Adrenal gland (tissue), 12 donors: ENCODE data around the gene SRGAP1. TPM values are rescaled to one million over a fixed set of nuclear protein-coding genes. Genes with fewer than 3 reads are reported as not detected.

Experiments
- DNase-seq, 7 donors: peaks; one replicate each; pipeline ENCODE4 v3.0.0-alpha.2; 2019 to 2020
- H3K27ac ChIP-seq, 5 donors: fragments of 200-600 bp; sonication (generic) in 4 of 5; 1 replicate in 3 of 5; 2 replicates in 2 of 5; pipeline versions ENCODE4 v1.5.1 to v1.8.0; 2016 to 2020; ENCODE audit warnings: mild to moderate bottlenecking in 1 of 5
- H3K27me3 ChIP-seq: fragments of 200-600 bp; 2 replicates; pipeline ENCODE4 v1.8.0; 2021
- H3K36me3 ChIP-seq, 2 donors: fragments of 200-600 bp; replicated peaks in 1 of 2; 1 replicate in 1 of 2; 2 replicates in 1 of 2; pipeline versions ENCODE4 v1.5.1 to v1.8.0; 2018 to 2022
- H3K4me1 ChIP-seq, 2 donors: fragments of 200-600 bp; replicated peaks in 1 of 2; 1 replicate in 1 of 2; 2 replicates in 1 of 2; pipeline versions ENCODE4 v1.5.1 to v1.8.0; 2018 to 2021
- H3K4me3 ChIP-seq, 4 donors: fragments of 200-600 bp; sonication (generic) in 3 of 4; one replicate each; pipeline ENCODE4 v1.5.1; 2016 to 2018
- H3K9me3 ChIP-seq, 3 donors: fragments of 200-600 bp; sonication (generic) in 1 of 3; replicated peaks in 1 of 3; 1 replicate in 2 of 3; 2 replicates in 1 of 3; pipeline versions ENCODE4 v1.5.1 to v1.8.0; 2016 to 2021
- POLR2A ChIP-seq, 2 donors: fragments of 450-650 bp; IDR thresholded peaks; one replicate each; pipeline ENCODE4 v1.6.1; 2017; ENCODE audit warnings: antibody characterized with exemption in 2 of 2, mild to moderate bottlenecking in 2 of 2, moderate library complexity in 1 of 2
- whole genome bisulfite sequencing, 4 donors: extraction: QIAGEN DNeasy Blood & Tissue Kit in 2 of 4; methylation state at CpG; one replicate each; pipeline versions ENCODE4 v1.1.5 to v1.1.7; 2013 to 2017; 5-methylcytosine and 5-hydroxymethylcytosine counted together
- intact Hi-C, 2 donors: fragments of 100-400 bp; cut with DNase I; formaldehyde crosslinking; loops; one replicate each; pipeline versions ENCODE4 v1.14.1 to v1.15.0; 2022 to 2023
- polyA plus RNA-seq, 3 donors: library from polyadenylated mRNA; stranded (reverse); fragments of 200-250 nt in 2 of 3; fragments of 350-450 nt in 1 of 3; fragmentation: Illumina TruSeq in 1 of 3; extraction: RNeasy Lipid Tissue Mini Kit (QIAGEN cat#74804) in 1 of 3; gene quantifications; one replicate each; pipeline ENCODE4 v1.2.3, GENCODE V29; 2013 to 2014
- total RNA-seq, 9 donors: library from RNA; depleted of rRNA in 4 of 9; stranded (reverse); fragments of >200 nt in 4 of 9; fragments of 120-200 nt in 1 of 9; fragmentation: NEBNext Ultra II Directional in 1 of 9; extraction: Animal tissue kit (Norgen Biotek cat#: 25700) in 1 of 9; gene quantifications; one replicate each; pipeline versions ENCODE4 v1.1.0 to v1.2.4, GENCODE V29; 2013 to 2023
- TF ChIP-seq, protein P1 (sequence below), 6 experiments: fragments of 450-650 bp in 4 of 6; fragments of 200-600 bp in 2 of 6; sonication (generic) in 1 of 6; IDR thresholded peaks; 1 replicate in 5 of 6; 2 replicates in 1 of 6; pipeline versions ENCODE4 v1.5.1 to v1.8.0; 2016 to 2021; ENCODE audit warnings: antibody characterized with exemption in 6 of 6, mild to moderate bottlenecking in 2 of 6, moderate library complexity in 1 of 6
- donor health status: healthy with polysubstance abuse.
- donor health status: Bipolar disorder and iron deficiency.
- donor health status: DM: yes; HTN: yes; CAD: no.
- donor health status: DM: no; HTN: no; CAD: no.
- donor health status: DM: no; HTN: no; CAD: no.
- donor health status: DM: yes; HTN: yes; CAD: no.

SRGAP1 gene
- total and polyA plus RNA-seq, 12 donors = 2.4 to 35.6 (median 9.8) TPM

DNA sequence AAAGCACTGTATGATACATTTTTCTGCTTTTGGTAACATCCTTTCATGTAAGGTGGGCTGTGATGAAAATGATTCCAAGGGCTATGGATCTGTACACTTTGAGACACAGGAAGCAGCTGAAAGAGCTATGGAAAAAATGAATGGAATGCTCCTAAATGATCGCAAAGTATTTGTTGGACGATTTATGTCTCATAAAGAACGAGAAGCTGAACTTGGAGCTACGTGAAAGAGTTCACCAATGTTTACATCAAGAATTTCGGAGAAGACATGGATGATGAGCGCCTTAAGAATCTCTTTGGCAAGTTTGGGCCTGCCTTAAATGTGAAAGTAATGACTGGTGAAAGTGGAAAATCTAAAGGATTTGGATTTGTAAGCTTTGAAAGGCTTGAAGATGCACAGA lies 22.1 kb upstream of the SRGAP1 start:
- DNase-seq = no peak
- no peaks in the 10 kb centered on the region for H3K27me3 ChIP-seq
- peak overlapping the region in 1 of 4 donors; percentile 44 for H3K4me3 ChIP-seq
- no peaks in the 10 kb centered on the region for H3K36me3 ChIP-seq
- H3K4me1 ChIP-seq = no peaks in the 10 kb centered on the region
- H3K27ac ChIP-seq = peak overlapping the region in 1 of 5 donors; percentile 31
- WGBS, 4 donors = 60 to 84% (median 73%) methylated on average over 6 of the region's 6 CpGs
- H3K9me3 ChIP-seq = peaks cover 0 to 3% (median 0%) of the 10 kb centered on the region in 3 donors
- TF ChIP-seq, protein P1, sequence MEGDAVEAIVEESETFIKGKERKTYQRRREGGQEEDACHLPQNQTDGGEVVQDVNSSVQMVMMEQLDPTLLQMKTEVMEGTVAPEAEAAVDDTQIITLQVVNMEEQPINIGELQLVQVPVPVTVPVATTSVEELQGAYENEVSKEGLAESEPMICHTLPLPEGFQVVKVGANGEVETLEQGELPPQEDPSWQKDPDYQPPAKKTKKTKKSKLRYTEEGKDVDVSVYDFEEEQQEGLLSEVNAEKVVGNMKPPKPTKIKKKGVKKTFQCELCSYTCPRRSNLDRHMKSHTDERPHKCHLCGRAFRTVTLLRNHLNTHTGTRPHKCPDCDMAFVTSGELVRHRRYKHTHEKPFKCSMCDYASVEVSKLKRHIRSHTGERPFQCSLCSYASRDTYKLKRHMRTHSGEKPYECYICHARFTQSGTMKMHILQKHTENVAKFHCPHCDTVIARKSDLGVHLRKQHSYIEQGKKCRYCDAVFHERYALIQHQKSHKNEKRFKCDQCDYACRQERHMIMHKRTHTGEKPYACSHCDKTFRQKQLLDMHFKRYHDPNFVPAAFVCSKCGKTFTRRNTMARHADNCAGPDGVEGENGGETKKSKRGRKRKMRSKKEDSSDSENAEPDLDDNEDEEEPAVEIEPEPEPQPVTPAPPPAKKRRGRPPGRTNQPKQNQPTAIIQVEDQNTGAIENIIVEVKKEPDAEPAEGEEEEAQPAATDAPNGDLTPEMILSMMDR (IDR thresholded peaks at IDR 0.05) = no peak
- TF ChIP-seq POLR2A (IDR thresholded peaks at IDR 0.05) = no peak
- intact Hi-C loops = loop anchor here in 1 of 2 donors (10.0 kb wide), 1 partner anchor 572 kb away; the partner anchor contains the start of gene C12orf56

DNA sequence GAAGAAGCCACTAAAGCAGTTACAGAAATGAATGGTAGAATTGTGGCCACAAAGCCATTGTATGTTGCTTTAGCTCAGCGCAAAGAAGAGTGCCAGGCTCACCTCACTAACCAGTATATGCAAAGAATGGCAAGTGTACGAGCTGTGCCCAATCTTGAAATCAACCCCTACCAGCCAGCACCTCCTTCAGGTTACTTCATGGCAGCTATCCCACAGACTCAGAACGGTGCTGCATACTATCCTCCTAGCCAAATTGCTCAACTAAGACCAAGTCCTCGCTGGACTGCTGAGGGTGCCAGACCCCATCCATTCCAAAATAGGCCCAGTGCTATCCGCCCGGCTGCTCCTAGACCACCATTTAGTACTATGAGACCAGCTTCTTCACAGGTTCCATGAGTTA lies 21.5 kb upstream of the SRGAP1 start:
- Histone ChIP-seq H3K27me3 (no peaks in the 10 kb centered on the region), H3K4me1 (no peaks in the 10 kb centered on the region), H3K4me3 (no peak overlapping the region), H3K36me3 (no peaks in the 10 kb centered on the region), H3K27ac (no peak overlapping the region), H3K9me3 (peaks cover 0 to 3% (median 0%) of the 10 kb centered on the region in 3 donors)
- intact Hi-C loops = loop anchor here in 1 of 2 donors (10.0 kb wide), 1 partner anchor 572 kb away; the partner anchor contains the start of gene C12orf56
- 87 to 95% (median 90%) methylated on average over 6 of the region's 6 CpGs for WGBS, 4 donors
- TF ChIP-seq, protein P1 (IDR thresholded peaks at IDR 0.05) = no peak
- no peak for TF ChIP-seq POLR2A (IDR thresholded peaks at IDR 0.05)
- no peak for DNase-seq

- Histone ChIP-seq H3K4me3 (no peak overlapping the region), H3K36me3 (no peaks in the 10 kb centered on the region), H3K27me3 (no peaks in the 10 kb centered on the region), H3K27ac (no peak overlapping the region), H3K4me1 (no peaks in the 10 kb centered on the region), H3K9me3 (no peaks in the 10 kb centered on the region)
- WGBS, 4 donors = 10 to 21% (median 16%) methylated on average over 4 of the region's 4 CpGs
- intact Hi-C loops = loop anchor here in 1 of 2 donors (10.0 kb wide), 1 partner anchor 569 kb away; the partner anchor contains the start of gene C12orf56
- DNase-seq = peak in 3 of 7 donors; percentile 27 to 34 (median 34)
- TF ChIP-seq POLR2A (IDR thresholded peaks at IDR 0.05) = no peak
- TF ChIP-seq, protein P1 (IDR thresholded peaks at IDR 0.05) = peak; percentile 64 to 94 (median 80)
These were observed 18.4 kb upstream of the SRGAP1 start for GRCh38 chr12:63826006-63826585.

GRCh38 chr12:63828867-63829266 lies 15.6 kb upstream of the SRGAP1 start:
- Histone ChIP-seq H3K36me3 (no peaks in the 10 kb centered on the region), H3K4me1 (no peaks in the 10 kb centered on the region), H3K27me3 (no peaks in the 10 kb centered on the region), H3K9me3 (no peaks in the 10 kb centered on the region), H3K4me3 (no peak overlapping the region), H3K27ac (no peak overlapping the region)
- no peak for DNase-seq
- TF ChIP-seq, protein P1 (IDR thresholded peaks at IDR 0.05) = no peak
- TF ChIP-seq POLR2A (IDR thresholded peaks at IDR 0.05) = no peak
- intact Hi-C loops = loop anchor here in 1 of 2 donors (10.0 kb wide), 1 partner anchor 566 kb away; the partner anchor contains the start of gene C12orf56
- WGBS, 4 donors = 85 to 94% (median 91%) methylated on average over 2 of the region's 2 CpGs
